GM18511 (cell line): ENCODE data around the gene MAP9.
"Not testable (repeated sequence)": the region's sequence is repeated elsewhere in the genome, so short reads cannot be mapped to it uniquely, and the experiment has no call there.

ENCODE experiments used
- ATAC-seq: cut with Tn5 transposase; IDR thresholded peaks from one replicate; pipeline ENCODE4 v1.9.1; 2021; ENCODE audit warnings: mild to moderate bottlenecking, moderate library complexity; ENCODE audit not compliant: unreplicated experiment

MAP9 gene

DNA sequence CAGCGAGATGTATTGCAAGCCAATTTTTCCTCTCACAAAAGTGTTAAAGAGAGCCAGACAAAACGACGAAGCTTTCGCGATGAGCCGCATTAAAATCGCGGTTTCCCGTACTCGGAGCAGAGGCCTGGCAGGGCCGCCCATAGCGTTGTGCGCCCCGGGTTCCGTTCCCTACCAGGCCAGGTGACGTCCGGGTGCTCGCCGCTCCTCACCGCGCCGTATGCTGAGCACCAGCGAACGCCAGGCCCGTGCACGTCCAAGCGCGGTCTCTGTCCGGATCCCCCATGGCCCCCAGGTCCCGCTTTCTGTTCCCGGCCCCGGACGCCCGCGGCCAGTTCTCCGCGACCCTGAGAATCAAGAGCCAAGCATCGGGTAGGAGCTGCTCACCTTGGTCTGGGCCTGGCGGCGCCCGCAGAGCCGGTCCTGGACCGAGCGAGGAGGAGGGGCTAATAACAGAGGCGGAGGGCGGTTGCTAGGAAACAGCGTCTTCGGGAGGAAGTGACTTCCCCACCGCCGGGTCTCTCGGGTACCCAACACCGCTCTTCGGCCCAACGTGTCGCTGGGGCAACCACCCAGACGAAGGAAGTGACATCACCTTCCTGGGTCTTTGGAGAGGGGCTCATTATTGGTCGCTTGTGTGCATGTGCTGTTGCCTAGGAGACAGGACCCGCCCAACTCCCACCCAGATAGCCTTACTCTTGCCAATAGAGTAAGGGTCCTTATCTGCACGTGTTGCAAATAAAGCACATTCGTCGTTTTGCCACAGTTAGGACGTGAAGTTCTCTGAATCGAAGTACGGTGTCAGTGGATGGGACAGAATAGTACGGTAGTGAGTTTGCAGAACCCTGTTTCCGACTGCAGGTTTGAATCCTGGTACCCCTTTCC is at the start of gene MAP9:
Gene MAP9 (minus strand): TSS at position 579 of the 882 bp plus-strand sequence. CDS start 1,115 bp downstream, outside the sequence.
- peak; percentile 98 for ATAC-seq

DNA sequence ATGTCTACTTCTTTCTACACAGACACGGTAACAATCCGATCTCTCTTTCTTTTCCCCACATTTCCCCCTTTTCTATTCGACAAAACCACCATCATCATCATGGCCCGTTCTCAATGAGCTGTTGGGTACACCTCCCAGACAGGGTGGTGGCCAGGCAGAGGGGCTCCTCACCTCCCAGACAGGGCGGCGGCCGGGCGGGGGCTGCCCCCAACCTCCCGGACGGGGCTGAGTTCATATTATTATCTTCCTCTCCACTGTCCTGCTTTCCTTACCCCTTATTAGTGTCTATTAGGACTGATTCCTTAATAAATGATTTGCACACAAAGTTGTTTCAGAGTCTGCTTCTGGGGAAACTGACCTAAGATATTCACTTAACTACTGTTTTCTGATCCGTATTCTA is 48.0 kb upstream of the MAP9 start:
- ATAC-seq = not testable (repeated sequence)

DNA sequence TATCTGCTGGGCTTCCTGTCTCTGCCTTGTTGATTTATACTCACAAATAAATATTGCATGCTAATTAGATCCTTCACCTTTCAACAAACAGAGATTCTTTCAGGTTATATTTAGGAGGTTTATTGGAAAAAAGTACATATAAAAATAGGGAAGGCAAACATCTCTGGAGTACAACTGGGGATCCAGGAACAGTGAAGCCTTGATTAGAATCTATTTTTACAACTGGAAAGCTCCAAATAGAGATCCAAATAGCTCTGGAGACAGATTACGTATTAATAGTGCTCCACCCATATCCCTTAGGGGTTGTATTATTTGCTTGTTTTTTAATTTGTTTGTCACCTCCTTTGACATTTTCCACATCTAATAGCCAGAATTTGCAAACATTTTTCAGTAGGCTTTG is 46.9 kb upstream of the MAP9 start:
- no peak for ATAC-seq

DNA sequence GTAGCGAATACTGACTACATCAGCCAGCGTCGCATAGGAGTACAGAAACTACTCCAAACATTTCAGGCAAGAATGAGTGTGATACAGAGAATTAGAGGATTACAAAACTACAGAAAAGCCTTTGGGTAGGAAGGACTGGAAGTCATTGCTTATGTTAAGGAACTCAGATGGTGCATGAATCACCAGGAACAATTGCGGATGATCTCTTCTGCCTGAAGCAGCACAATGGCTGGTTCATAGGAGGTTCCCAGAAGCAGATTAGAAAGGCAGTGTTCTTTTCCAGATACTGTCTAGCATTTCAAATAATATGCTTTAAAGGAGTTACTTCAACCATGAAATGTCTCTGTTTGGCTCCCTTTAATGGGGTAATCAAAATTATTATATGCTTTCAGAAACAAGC is 42.5 kb upstream of the MAP9 start:
- no peak for ATAC-seq

DNA sequence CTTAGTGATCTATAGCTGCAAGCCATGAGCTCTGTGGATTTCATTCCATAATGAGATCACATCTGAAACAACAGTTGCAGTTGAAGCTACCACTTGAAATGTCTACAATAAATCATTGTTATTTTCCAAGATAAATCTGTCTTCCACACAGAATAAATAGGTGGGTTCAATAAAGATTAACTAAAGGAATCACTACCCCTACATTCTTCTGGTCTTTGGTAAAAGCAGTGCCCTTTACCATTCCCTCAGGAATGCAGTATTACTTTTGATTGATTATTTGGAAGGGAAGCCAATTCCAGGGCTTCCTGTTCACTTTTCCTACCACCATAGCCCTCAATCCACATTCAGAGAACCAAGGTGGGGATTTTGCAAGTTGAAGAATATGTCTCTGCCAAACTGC is 38.9 kb upstream of the MAP9 start:
- ATAC-seq = no peak

DNA sequence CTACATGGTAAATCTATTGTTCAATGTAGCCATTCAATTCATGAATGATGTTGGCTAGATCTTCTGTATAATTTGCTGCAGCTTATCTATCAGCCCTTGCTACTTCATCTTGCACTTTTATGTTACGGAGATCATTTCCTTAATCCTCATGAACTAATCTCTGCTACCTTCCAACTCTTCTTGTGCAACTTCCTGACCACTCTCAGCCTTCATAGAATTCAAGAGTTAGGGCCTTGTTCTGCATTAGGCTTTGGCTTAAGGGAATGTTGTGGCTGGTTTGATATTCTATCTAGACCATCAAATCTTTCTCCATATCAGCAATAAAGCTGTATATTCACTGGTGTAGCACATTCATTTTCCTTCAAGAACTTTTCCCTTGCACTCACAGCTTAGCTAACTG is 36.7 kb upstream of the MAP9 start:
- ATAC-seq = no peak

DNA sequence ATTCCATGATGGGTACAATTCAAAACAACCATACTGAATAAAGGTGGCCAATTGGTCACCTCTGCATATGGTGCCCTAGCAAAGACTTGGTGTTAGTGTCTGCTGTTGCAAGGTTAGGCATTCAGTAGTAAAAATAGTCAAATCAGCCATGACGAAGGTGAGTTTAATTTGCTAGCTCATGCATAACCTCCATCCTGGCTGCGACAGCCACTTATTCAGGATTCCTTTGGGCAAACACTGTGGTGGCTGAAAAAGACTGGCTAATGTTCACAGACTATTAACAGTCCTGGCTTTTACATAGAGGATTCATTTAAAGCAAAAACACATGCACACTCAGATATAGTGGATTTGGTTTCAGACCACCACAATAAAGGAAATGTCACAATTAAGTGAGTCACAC is 34.8 kb upstream of the MAP9 start:
- ATAC-seq = no peak

DNA sequence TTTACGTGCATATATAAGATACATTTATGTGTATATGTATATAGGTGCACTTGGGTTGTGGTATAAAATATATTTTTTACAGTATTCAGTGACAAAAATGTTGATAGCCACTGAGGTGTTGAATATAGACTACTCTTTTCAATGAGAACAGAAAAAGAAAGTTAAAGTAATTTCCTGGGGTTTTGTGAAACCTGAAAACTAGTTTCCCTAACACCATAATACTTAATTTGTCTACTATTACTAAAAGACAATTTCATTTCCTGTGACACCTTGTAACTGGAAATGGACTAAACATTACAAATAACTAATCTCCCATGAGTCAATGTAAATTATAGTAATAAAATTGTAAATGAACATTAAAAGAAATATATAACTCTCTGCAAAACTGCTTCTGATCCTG is 32.0 kb upstream of the MAP9 start:
- peak; percentile 67 for ATAC-seq

DNA sequence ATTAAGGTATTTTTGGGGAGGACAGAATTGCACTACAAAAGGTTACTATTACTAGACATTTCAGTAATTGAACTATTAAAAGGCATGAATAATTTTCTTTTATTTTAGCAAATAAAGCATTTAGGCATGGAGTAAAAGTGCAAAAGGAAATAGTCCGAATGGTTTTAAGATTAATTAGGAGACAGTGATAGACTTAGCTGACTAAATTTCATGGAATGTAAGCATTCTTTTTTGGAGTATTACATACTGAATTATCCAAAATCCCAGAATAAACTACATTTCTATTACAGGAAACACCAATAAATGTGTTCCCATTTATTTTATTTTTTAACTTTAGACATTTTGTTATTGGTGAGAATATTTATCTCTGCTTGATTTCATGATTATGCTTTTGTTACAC is 30.7 kb upstream of the MAP9 start:
- no peak for ATAC-seq

DNA sequence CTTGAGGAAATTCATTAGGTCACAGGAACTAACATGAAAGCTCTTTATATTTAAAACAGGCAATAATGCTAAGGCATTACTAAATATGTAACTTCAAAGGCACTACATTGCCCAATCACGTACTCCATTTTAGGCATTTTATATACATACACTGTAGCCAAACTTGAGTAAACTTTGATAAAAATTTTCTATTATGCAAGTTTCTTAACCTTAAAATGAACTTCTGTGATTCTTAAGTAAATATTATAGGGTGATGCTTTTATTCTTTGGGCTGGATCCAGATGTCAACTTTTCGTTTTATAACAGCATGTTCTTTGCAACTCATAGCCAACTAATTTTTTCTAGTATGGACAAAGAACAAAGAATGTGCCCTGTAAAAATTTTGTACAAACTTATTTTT is 28.3 kb upstream of the MAP9 start:
- ATAC-seq = no peak

DNA sequence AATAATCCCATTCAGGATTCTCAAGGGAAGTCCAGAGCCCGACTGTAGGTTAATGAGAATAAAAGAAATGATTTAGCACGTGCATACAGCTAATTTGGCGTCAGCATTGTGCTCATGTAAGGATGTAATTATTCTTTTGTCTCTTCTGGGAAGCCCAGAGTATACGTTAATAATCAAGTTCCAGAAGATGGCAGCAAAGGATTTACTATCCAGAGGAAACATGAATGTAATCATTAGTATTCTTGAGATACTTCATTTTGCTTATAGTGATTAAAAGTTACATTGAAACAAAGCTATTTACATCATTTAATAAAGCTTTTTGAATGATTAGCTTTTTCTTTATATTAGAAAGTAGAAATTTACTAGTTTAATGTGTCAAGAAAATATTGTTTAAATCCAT is 27.1 kb upstream of the MAP9 start:
- no peak for ATAC-seq

DNA sequence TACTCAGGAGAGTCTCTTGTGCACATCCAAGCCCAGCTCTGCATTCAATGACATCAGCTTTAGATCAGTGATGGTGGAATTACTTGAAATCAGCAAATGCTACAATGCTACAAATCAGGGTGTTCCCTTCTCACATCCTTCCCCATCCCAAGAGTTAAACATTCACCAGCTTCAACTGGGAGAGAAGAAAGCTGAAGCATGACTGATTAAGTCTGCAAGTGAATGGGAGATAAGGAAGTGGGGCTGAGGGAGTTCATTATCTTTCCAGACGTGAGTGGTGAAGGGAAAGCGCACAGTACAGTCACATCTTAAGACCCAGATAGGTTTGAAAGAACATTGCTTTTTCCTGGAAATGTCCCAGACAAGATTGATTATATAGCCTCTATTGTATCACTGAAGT is 26.2 kb upstream of the MAP9 start:
- ATAC-seq = no peak

DNA sequence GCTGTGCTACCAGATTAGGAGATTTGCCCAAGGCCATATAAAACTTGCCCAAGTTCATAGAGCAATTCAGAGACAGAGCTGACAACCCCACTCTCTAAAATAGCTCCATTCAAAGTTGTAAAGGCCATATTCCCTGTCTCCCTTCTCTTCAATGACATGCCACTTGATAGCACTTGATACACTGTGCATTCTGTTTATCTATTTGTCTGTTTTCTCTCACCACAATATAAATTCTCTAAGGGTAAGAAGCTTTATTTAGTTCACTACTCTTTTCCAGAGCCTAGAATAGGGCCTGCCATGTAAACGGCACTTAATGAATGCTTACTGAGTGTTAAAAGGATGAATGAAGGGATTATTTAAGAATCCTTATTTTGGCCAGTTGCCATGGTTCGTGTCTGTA is 24.1 kb upstream of the MAP9 start:
- ATAC-seq = no peak

DNA sequence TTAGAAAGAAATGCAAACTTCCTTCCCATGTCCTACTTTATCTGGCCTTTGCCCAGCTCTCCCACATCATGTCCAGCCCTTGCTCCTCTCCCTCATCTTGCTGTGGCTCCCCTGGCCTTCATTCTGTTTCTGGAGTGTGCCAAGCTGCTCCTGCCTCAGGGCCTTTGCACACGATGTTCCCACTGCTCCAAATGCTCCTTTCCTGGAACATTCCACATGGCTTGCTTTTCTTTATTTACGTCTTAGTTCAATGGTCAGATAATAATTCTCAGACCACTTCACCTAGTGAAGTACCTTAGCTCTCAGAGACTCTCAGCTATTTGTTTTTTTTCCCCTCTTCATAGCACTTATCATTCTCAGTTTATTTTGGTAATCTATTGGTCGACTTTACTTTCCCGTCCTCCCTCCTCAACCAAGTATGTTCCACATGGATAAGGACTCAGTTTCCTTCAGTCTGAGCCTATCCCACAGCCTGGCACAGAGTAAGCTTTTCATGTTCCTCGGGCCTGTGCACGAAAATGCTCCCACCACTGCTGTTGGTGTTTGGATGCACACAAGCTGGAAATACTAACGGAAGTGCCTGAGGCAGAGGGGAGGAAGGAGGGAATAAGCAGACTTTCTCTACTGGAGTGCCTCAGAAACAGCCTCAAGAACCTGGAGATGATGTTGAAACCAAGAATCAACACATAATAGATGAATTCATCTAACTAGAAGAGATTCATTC is 23.4 kb upstream of the MAP9 start:
- no peak for ATAC-seq

DNA sequence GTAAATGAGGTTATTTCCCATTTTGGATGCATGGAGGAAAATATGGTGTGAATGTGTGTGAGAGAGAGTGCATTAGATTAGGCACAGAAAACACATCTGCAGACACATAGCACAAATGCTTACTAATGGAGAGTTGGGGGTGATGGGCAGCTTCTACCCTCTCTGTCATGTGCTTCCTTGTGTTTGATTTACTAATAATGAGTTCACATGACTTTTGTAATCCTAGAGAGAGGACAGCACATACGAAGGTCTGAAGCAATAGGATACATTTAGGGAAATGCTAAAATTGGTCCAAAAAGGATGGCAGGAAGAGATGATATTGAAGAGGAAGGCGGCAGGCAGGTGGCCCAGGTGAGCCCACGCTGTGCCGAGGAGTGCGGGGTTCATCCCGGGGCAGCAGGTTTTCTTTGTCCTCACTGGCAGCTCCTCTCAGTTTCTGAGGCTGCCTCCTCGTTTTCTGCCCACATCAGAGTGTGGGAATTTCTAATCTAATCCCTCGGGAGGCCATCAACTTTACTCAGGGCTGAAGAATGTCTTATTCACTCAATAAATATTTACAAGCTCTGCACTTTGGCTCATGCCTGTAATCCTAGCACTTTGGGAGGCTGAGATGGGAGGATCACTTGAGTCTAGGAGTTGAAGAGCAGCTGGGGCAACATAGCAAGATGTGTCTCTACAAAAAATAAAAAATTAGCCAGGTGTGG is 15.9 kb upstream of the MAP9 start:
- ATAC-seq = no peak

DNA sequence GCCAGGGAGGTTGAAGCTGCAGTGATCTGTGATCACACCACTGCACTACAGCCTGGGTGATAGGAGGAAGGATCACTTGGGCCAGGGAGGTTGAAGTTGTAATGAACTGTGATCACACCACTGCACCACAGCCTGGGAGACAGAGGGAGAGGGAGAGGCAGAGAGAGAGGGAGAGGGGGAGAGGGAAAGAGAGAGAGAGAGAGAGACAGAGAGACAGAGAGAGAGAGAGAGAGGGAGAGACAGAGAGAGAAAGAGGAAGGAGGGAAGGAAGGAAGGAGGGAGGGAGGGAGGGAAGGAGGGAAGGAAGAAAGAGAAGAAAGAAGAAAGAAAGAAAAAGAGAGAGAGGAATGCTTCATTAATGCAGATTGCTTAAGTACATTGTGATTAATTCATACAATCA is 15.2 kb upstream of the MAP9 start:
- ATAC-seq = no peak

DNA sequence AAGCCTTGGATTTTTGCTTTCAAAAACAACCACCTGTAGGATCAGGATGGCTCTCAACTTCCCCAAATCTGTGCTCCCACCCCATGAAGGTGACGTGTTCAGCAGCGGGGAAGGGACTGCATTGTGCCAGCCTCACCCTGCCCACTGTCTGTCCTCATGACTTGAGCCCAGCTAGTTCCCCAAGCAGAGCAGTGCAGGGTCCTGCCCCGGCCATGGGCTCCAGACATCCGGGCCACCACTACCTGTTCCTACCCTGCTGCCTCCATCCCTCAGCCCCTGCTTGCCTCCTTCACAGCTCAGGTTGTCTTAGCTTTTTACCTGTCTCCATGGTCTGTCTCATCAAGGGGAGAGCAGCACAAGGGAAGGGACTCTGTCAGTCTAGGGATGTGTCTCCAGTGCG is 11.4 kb upstream of the MAP9 start:
- ATAC-seq = no peak

DNA sequence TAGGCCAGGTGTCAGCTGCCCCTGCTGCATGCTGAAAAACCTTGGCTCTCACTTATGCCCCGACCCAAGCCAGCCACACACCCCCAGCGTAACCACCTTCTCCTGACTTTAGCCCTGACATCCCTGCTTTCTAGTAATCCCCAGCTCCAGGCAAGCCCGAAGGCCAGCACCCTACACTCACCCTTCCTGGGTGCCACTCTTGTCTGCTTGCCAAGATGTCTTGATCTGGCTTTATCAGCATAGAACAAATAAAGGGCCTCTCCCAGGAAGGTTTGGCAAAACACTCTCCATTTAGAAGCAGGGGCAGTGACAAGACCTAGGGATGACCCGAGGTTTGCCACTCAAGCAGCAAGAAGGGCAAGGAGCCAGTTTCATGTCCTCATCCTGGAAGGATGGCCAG is 6.8 kb upstream of the MAP9 start:
- no peak for ATAC-seq

DNA sequence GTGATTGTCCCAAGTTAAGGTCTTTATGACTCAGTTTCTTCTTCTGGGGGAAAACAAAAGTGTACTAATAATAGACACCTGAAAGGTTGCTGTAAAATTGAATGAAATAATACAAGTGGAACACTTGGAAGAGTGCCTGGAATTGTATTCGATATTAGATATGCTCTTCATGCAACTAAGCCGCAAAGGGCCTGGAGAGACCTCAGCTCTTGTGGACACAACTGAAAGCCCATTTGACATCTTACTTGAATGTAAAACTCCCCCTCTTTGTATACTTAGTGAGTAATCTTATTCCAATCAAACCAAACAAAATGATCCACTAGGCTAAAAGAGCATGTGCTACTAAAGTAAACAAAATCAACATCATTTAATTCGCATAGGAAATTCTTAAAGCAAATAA is 511 bp upstream of the MAP9 start:
- ATAC-seq = no peak

DNA sequence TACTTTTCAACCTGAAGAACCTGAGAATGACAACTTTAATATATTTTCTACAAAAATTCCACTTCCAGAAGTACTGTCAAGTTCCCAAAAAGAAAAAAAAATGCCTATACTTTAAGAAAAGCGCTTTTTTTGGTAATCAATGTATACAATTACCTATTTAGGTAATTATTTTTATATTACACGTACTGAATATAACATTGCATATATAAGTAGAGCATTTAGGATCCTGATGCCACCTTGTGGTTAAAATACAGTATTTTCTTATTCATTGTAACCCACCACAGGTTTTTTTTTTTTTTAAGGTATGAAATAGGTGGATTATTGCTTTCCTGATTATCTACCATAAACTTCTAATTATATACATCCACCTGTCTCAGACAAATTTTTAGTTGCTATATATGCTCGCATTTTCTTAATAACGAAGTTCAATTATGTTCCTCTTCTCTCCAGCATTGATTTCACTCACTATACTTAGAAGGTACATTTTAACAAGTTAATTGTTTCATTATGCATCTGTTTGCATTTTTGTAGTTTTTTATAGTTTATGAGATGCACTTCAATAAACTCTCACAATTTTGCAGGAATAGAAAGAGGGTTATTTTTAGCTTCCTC is 5.2 kb downstream of the MAP9 start:
- no peak for ATAC-seq

DNA sequence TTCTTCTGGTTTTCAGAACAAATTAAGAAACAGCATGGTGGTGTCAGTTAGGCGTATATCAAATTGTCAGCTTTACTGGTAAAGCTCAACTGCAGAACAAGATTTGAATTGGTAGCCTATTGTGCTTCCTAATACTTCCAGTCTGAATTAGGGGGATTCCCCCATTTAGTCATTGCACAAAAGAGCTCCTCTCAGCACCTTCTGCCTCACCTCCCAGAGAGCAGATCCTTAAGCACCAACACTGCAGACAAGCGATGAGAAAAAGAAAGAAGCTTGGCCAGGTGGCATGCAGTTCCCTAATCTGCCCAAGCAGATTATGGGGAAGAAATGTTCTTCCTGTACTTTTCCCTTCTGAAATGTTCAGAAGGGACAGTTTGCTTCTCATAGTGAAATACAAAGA is 9.2 kb downstream of the MAP9 start:
- ATAC-seq = peak; percentile 69
